Posterior vena cava (tissue), 2 donors: Measurements from ENCODE around the gene PPP2R5A. TPM values are rescaled to one million over a fixed set of nuclear protein-coding genes. Genes with fewer than 3 reads are reported as not detected.
A peak's percentile ranks its signal among the peaks of the same experiment; 100 is the strongest.
"Not testable (repeated sequence)": the region's sequence is repeated elsewhere in the genome, so short reads cannot be mapped to it uniquely, and the experiment has no call there.

Experiments
- DNase-seq: peaks from one replicate; pipeline ENCODE4 v3.0.0-alpha.2; 2020; ENCODE audit warnings: low spot score
- intact Hi-C, 2 donors: fragments of 100-400 bp; cut with DNase I; formaldehyde crosslinking; loops; one replicate each; pipeline versions ENCODE4 v1.14.1 to v1.14.2; 2022 to 2023
- total RNA-seq, 2 donors: library from RNA; stranded (reverse); fragmentation: NEBNext Ultra II Directional; extraction: Animal tissue kit (Norgen Biotek cat#: 25700); gene quantifications; one replicate each; pipeline ENCODE4 v1.2.1, GENCODE V29; 2021
- donor health status: DM: yes; HTN: yes; CAD: no.
- donor health status: DM: yes; HTN: yes; CAD: no.

Gene PPP2R5A
- total RNA-seq, 2 donors from 2014 or later = 38.5 to 47.2 TPM

- intact Hi-C loops = no loop called here
- DNase-seq = no peak
These were observed 24.5 kb upstream of the PPP2R5A start for GRCh38 chr1:212260557-212261355.

DNA sequence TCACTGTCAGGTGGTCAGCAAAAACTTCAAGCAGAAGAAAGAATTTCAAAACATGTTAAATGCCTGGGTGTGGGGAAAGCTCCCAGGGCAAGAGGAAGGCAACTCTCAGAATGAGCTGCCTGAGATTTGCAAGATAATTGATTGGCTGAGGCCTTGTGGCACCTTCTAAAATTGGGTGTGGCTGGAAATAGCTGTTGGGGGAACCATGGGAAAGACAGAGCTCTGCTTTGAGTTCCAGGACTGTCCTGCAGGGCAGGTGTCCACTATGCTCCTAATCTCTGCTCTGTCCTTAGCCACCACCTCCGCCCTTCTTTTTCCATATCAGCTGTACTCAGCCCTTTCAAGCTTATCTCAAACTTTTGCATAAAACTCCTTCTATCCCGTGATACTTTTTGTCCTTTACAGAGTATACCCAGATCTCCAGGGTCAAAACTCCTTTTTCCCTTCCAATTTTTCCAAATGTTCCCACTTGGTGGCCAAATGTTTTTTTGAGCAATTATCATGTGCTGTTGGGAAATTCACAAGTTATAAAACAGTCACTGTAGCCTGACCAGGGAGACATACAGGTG, 23.8 kb upstream of the PPP2R5A start:
- intact Hi-C loops = no loop called here
- DNase-seq = no peak

DNA sequence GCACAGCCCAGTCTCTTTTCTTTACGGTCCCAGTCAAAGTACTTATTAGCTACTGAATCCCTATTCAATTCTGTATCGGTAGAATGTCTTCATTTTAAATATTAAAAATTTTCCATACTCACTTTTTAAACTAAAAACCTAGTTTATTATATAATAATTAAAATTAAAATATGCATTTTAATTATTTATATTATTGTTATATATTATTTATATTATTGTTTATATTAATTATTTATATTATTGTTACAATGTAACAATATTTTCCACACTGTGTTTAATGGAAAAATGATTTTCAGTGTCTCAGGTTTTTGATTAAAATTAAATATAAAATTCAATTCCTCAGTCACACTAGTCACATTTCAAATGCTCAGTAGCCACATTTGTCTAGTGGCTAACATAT, 18.2 kb upstream of the PPP2R5A start:
- no peak for DNase-seq
- intact Hi-C loops = no loop called here

DNA sequence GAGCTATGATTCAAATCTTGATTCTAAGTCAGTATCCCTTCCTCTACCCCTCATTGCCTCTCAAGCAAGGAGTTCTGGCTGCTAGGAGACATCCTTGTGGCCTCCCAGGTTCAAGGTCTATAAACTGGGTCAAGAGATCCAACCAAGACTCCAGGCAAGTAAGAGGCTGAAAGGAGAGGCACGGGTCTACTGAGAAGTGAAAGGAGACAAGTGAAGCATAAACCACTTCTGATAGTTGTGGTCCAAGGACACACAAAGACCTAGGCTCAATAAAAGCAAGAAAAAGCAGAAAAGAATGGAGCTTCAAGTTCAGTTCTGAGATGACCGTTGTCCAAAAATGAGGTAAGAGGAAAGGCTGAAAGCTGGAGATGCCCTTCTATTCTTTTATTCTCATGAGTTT, 17.8 kb upstream of the PPP2R5A start:
- DNase-seq = no peak
- intact Hi-C loops = no loop called here

GRCh38 chr1:212269306-212269705, 15.9 kb upstream of the PPP2R5A start:
- intact Hi-C loops = no loop called here
- DNase-seq = no peak

DNA sequence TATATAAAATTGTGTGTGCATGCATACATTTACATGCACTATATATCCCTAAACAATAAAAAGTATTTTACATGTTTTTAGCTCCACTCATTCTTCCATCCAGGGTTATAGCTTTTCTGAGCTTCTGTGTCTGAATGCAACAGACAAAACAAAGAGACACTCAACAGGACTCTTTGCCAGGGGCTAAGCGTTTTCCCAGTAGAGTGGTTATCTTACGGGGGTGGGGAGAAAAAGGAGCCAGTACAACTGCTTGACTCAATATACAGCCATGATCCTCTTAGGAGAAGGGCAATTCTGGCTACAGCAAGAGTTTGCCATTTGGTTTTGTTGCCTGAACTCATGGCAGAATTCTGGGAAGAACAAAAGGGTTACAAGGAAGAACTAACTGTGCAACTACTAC, 14.6 kb upstream of the PPP2R5A start:
- DNase-seq = no peak
- intact Hi-C loops = no loop called here

DNA sequence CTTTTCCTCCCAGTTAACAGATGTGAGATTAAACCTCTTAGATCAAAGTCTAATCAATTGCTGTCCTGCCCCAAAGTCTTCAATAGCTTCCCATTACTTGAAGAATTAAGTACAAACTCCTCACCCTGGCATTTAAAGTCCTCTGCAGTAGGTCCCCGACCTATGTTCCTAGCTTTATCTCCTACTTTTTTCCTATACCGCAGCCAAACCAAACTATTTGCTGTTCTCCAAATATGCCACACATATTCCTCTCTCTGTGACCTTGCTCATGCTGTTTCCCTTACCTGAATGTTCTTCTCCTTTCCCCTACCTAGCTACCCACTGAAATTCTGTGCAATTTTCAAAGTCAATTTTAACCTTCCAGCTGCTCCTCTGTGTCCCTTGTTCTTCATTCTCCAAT, 14.0 kb upstream of the PPP2R5A start:
- no peak for DNase-seq
- intact Hi-C loops = no loop called here

DNA sequence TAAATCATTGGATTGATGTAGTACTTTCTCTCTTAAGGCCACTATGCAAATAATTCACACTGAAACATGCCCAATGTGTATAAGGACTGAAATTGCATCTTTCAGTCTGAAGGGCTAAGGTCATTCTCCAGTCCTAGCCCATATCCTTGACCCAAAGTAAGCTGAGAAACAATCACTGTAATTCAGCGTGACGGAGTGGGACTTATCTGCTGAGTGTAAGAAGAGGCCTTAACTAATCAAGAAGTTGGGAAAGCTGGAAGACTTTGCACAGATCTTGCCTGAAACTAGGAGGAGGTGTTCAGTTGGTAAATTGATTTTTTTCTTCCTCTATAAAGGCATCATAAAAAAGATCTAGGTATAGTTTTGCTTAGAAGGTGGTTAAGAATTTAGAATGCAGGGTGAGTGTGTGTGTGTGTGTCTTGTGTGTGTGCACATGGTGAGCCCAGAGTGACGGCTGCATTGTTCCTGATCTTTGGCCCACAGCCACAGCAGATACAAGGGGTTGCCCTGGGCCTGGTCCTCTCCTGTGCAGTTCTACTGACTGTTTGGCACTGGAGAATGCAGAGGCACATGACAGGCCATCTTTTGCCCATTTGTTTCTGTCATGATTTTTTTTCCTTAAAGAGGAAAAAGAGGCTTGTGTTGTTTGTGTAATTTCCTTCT, 13.3 kb upstream of the PPP2R5A start:
- intact Hi-C loops = no loop called here
- DNase-seq = no peak

GRCh38 chr1:212281590-212281989, 3.6 kb upstream of the PPP2R5A start:
- intact Hi-C loops = no loop called here
- no peak for DNase-seq

GRCh38 chr1:212283741-212284140, 1.5 kb upstream of the PPP2R5A start:
- intact Hi-C loops = no loop called here
- no peak for DNase-seq

GRCh38 chr1:212284332-212284743, 872 bp upstream of the PPP2R5A start:
- intact Hi-C loops = no loop called here
- no peak for DNase-seq

GRCh38 chr1:212285685-212286555, 710 bp downstream of the PPP2R5A start:
- peak; percentile 90 for DNase-seq
- intact Hi-C loops = no loop called here

DNA sequence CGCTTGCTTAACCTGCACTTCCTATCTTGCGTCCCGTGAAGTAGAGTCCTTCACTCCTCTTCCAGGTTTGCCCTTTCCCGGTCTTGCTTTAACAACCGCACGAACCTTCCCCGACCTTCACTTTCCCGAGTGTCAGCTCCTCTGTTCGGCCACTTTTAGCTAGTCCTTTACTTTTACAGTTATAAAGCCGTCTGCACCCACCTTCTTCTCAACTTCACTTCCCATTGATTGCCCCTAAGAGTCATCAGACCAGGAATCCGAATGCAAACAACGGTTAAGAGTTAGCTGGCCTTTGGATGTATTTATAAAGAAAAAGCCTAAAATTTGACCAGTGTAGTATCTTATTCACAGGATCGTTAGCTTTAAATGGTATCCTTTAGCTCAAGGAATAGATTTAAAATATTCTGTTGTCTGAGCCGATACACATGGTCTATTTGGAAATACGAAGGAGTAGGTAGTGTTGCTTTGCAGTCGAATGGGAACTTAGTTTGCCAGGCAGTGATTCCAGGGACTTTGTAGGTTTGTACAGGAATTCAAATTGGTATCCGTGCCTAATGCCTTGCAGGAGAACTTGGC, 1.4 kb downstream of the PPP2R5A start:
- DNase-seq = no peak
- intact Hi-C loops = no loop called here

DNA sequence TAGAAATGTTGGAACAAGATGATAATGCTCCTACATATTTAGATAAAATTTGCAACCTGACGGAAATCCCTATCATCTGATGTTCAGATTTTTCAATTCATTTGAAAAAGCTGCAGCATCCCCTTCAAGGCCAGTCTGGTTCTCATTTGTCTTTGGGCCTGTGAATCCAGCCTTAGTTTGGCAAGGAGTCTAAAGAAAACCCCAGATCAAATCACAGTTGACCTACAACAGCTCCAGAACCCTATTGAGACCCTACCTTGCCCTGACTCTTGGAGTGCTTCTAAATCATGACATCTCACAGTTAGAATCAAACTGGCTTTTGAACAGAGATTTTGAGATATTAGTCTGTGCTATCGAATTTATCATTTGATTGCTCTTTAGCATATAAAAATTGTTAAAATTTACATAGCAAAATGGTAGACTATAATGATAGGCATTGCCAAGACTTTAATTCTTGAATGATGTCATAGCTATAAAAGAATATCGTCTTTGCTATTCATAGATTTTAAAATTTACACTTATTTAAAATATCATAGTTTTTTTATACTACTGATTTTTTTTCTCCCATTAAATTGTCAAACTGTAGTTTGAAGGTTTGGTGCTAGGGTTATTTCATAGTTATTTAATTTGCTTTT, 2.2 kb downstream of the PPP2R5A start:
- DNase-seq = no peak
- intact Hi-C loops = no loop called here

- intact Hi-C loops = not testable (repeated sequence)
These were observed 2.8 kb downstream of the PPP2R5A start for GRCh38 chr1:212287995-212288394.

GRCh38 chr1:212288615-212289014, 3.4 kb downstream of the PPP2R5A start:
- DNase-seq = no peak
- intact Hi-C loops = no loop called here

More at GRCh38 chr1:212287995-212288394, 2.8 kb downstream of the PPP2R5A start:
- not testable (repeated sequence) for DNase-seq

DNA sequence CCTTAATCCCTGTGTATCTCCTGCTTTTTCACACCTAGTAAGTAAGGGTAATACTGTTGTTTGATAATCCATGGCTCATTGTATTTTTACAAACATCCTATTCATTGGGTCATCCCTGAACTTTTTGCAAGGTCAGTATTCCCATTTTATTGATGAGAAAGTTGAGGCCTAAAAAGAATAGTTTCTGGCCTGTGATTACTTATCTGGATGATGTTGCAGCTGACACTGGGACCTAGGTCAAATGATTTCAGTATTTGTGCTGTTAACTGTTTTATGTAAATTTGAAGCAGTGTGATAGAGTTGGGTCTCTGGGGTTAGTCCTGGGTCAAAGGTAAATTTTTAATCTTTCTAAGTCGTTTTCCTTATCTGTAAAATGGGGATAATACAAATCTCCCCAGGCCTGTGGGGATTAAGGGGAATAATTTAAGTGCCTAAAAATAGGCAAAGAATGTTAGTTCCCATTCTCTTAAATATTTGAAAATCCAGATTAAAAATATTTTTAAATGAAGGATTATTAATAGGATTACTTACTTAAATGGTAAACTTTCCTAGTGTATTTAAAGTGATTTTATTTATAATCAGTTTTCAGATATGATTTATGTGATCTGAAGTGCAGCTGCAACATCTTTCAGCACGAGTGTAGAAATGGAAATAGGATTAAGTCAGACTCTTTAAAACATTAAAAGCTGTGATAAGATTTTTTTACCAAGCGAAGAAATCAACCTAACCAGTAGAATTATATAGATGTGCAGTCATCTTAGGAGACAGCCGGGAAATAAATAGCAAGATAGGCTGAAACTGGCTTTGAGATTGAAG, 4.3 kb downstream of the PPP2R5A start:
- intact Hi-C loops = no loop called here
- DNase-seq = no peak

- no peak for DNase-seq
- intact Hi-C loops = no loop called here
These were observed 5.4 kb downstream of the PPP2R5A start for GRCh38 chr1:212290608-212291007.
